KOPT-K1 (cell line): ENCODE results near the gene HYLS1.
"Not testable (repeated sequence)": the region's sequence is repeated elsewhere in the genome, so short reads cannot be mapped to it uniquely, and the experiment has no call there.

Experiments used
- H3K27ac ChIP-seq: fragments of 200-600 bp; sonication (generic); 2 replicates; pipeline ENCODE4 v1.5.1; 2016; ENCODE audit warnings: antibody characterized with exemption, mild to moderate bottlenecking, low read depth, low read length; ENCODE audit not compliant: poor library complexity, severe bottlenecking
- H3K36me3 ChIP-seq: fragments of 200-600 bp; sonication (generic); 2 replicates; pipeline ENCODE4 v1.5.1; 2017; ENCODE audit warnings: antibody characterized with exemption, mild to moderate bottlenecking, low read length, moderate library complexity; ENCODE audit not compliant: insufficient read depth
- H3K9me3 ChIP-seq: fragments of 200-600 bp; sonication (generic); 2 replicates; pipeline ENCODE4 v1.5.1; 2017; ENCODE audit warnings: antibody characterized with exemption, low read length, mild to moderate bottlenecking; ENCODE audit not compliant: insufficient read depth, poor library complexity, severe bottlenecking

HYLS1 gene

DNA sequence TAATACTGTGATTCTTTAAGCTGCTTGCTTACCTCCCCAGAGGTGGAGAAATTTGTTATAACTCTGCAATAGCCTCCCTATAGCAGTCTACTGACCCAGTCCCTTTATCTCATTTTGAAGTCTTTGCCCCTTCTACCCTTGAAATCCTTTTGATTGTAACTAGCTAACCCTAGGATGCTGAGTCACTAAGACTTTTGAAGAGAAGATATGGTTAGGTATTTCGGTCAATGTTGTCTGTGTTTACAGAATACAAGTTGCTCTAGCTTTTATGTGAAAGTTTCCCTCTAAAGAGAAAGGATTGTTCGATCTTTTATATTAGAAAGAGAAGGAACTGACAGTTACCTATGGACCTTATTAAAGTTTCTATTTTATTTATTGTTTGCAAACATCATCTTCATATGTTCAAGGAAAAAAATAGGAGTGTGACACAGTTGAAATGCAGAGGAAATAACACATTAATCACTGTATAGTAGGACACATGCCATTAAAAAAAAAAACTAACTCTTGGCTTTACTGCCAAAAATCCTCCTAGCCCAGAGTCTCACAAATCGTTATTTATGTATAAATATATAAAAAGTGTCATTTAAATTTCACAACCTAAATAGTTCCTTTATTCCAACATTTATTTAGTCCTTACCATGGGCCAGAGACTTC is 3.1 kb downstream of the HYLS1 start:
- H3K27ac ChIP-seq, result no peak overlapping the region
- H3K9me3 ChIP-seq, result peaks cover 5% of the 10 kb centered on the region
- peaks cover 42% of the 10 kb centered on the region for H3K36me3 ChIP-seq

DNA sequence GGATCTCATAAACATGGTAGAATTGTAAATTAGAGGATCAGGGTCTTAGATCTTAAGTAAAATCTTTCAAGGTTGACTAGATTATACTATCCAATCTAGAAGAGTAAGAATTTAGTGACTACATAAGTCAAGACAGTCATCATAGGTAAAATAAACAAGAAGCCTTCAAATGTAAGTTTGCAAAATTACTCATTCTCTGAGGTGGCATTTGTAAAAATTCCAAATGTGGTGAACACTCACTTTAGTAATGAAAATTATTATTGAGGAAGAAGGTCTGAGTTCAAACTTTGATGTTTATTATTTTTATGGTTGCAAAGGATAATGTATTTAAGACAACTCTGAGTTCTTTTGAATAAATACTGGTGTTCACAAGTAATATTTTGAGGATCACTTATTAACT is 4.6 kb downstream of the HYLS1 start:
- Histone ChIP-seq H3K27ac (no peak overlapping the region), H3K9me3 (no peaks in the 10 kb centered on the region), H3K36me3 (peaks cover 56% of the 10 kb centered on the region)

DNA sequence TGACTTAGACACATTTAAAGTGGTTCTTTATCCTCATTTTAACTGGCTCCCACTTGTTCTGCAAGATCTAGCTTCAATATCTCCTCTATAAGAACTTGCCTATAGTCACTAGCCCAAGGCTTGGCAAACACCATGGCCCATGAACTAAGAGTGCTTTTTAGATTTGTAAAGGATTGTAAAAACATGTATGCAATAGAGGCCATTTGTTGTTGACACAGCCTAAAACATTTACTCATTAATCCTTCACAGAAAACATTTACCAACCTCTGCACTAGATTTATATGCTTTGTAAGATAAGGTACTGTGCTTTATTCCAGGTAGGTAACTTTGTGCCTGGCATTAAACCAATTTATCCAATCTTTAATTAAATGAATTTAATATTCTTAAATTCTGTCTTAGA is 5.5 kb downstream of the HYLS1 start:
- Histone ChIP-seq H3K27ac (no peak overlapping the region), H3K36me3 (peaks cover 61% of the 10 kb centered on the region), H3K9me3 (no peaks in the 10 kb centered on the region)

DNA sequence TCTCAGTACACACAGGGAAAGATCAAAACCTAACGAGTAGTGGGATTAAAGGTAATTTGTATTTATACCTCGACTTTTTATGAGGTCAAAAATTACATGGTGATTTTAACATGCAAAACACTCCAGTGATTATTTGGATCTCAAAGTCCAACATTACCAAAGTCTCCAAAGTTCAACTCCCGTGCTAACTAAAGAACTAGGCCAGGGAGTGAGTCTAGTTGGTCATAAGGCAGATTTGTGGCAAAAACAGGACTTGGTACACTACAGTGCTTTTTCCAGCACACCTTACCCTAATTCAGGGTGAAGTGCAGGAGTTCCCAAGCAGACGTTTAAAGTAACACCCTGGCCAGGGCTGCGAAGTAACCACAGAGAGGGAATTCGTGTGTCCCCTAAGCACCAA is 14.4 kb downstream of the HYLS1 start:
- Histone ChIP-seq H3K36me3 (peaks cover 30% of the 10 kb centered on the region), H3K9me3 (no peaks in the 10 kb centered on the region), H3K27ac (no peak overlapping the region)

DNA sequence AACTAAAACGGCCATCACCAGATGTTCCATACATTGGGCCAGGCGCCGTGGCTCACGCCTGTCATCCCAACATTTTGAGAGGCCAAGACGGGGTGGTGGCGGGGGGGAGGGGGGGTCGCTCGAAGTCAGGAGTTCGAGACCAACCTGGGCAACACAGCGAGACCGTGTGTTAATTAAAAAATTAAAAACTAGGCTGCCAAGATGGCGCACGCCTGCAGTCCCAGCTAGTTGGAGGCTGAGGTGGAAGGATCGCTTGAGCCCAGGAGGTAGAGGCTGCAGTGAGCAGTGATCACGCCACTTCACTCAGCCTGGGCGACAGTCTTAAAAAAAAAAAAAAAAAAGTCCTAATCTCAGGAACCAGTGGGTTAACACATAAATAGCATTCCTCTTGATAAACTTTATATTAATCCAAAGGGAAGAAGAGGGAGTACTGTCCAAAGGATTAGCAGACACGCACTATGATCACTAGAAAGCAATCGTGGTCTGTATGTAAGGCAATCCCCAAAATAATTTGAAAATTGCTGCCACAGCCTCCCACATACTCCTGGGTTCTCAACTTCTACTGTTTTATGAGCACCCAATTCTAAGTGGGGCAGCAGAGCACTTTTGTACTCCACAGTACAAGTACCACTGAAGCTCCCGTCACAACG is 14.9 kb downstream of the HYLS1 start:
- Histone ChIP-seq H3K9me3 (no peaks in the 10 kb centered on the region), H3K27ac (peak overlapping the region; percentile 49), H3K36me3 (peaks cover 29% of the 10 kb centered on the region)

DNA sequence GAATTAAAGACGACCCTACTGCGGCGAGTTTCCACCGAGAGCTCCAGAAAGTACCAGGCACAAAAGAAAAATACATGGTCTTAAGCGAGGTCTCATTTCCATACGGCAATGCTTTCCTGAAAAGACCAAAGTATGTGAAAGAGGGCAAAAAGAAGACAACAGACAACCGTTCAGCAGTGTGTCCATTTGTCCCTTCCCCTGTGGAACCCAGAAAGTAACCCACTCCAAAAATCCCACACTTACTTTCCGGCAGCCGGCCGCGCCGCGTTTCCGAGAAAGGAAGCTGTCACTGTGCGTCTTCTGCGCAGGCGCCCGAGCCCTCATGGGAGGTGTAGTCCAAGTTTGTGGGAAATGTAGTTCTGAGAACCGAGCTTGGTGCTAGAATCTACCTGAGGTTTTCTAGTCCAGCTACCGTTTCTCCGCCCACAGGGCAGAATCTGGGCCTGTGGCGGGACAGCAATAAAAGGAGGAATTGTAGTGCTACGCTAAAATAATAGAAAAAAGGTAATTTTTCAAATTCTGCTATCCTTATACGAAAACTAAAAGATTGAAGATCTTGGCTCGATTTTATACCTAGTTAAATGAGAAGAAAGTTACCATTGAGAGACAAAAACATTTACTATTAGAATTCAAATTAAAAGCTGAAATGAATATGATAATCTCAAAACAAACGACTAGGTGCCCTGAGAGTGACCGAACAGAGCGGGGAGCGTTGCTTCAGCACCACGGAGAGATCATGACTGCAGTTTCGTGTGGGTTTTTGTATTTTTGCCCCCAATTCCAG is 15.7 kb downstream of the HYLS1 start, which contains the start of gene PUS3:
PUS3 (minus strand) TSS at position 280 of the 784 bp plus-strand sequence. CDS start 6,922 bp downstream, outside the sequence.
- Histone ChIP-seq H3K27ac (peak within 1 kb of the TSS; percentile 49), H3K36me3 (peaks cover 23% of the 10 kb centered on the region)

DNA sequence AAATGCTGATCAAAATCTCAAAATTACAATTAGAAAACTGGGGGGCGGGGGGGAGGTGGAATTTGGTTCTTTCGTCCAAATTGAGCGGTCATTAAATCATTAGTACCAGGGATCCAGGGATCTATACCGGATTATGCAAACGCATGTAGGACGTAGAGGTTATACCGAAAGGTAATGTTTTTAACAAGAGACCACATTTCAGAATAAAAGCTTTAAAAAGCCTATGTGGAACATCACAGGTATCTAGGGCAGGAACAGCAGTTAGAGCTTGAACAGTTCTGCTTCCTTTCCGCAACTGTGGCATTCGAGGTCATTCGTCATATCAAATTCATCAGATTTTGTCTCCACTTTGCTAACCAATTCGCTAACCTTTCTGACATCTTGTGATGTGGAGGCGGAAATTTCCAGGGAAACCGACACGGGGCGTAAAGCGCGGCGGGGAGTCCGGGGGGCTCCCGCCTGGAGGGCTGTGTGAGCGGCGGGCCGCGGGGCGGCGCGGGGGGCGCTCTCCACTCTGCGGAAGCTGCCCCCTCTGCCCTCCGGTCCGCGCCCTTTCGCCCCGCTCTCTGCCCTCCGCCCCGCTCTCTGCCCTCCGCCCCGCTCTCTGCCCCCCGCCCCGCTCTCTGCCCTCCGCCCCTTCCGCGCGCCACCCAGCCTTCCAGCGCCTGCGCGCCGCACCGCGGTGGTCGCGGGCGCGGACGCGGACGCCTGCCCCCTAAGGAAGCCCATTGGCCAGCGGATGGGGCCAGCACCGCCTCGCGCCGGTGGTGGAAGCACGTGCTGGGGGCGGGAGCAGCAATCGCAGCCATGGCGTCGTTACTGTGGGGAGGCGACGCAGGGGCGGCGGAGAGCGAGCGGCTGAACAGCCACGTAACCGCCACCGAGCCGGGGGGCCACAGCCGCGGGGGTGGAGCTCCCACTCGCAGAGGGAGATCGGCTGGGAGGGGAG is 16.5 kb downstream of the HYLS1 start, which contains the start of gene DDX25:
DDX25 (plus strand) TSS at position 798 of the 949 bp plus-strand sequence; CDS start at position 808, 10 bp downstream.
- Histone ChIP-seq H3K9me3 (no peaks in the 10 kb centered on the region), H3K27ac (no peak within 1 kb of the TSS), H3K36me3 (peaks cover 16% of the 10 kb centered on the region)

More for the DNA sequence above, 15.7 kb downstream of the HYLS1 start, which contains the start of gene PUS3:
- no peaks in the 10 kb centered on the region for H3K9me3 ChIP-seq

DNA sequence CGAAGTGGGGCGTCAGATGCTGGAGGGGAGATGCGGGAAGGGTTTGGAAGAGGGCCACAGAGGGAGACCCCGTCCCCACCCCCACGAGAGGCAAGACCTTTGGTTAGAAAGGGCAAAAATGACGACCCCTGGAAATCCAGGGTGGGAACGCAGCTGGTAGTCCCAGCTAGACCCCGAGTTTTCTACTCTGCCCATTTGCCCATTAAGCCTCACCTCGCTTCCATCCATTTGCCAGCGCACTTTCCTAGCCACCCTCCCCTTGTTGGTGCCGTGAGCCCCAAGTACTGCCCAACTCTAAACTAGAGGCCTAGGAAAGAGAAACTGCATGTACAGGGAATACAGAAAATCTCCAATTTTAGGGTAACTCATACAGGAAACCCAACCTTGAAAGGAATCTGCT is 17.2 kb downstream of the HYLS1 start:
- Histone ChIP-seq H3K27ac (no peak overlapping the region), H3K36me3 (peaks cover 9% of the 10 kb centered on the region)

DNA sequence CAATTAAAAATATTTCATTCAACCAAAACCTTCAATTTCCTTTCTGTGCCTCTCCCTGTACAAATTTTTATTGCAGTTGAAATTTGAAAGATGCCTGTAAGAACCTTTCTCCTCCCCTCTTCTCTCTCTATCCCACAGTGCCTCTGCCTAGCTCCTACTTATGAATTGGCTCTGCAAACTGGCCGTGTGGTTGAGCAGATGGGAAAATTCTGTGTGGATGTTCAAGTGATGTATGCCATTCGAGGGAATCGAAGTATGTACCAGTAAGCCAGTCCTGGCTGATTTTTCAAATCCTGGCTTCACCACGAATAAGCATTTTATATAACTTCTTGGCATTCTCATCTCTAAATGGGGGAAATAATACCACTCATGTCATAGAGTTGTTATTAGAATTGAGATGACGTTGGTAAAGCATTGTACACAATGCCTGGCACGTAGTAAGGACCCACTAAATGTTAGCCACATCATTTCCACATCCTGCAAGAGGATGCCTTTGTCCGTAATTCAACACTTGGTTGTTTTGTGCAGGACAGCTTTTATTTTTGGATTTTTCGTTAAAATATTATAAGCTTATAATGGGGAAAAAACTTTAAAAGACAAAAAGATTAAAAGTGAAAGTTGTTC is 22.9 kb downstream of the HYLS1 start:
- no peaks in the 10 kb centered on the region for H3K9me3 ChIP-seq
- no peaks in the 10 kb centered on the region for H3K36me3 ChIP-seq

More for the DNA sequence above, 17.2 kb downstream of the HYLS1 start:
- H3K9me3 ChIP-seq, result no peaks in the 10 kb centered on the region

DNA sequence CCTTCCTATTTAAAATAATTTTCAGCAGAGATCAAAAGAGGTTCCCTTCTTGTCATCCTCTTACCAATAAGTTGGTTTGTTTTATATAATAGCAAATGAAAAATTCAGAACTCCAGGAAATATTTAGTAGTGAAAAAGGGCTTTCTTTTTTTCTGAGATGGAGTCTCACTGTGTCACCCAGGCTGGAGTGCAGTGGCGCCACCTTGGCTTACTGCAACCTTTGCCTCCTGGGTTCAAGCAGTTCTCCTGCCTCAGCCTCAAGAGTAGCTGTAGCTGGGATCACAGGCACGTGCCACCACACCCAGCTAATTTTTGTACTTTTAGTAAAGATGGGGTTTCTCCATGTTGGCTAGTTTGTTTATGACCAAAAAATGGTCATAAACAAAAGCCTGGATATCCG is 27.1 kb downstream of the HYLS1 start:
- not testable (repeated sequence) for H3K9me3 ChIP-seq, H3K27ac ChIP-seq, H3K36me3 ChIP-seq

More for the DNA sequence above, 22.9 kb downstream of the HYLS1 start:
- no peak overlapping the region for H3K27ac ChIP-seq

DNA sequence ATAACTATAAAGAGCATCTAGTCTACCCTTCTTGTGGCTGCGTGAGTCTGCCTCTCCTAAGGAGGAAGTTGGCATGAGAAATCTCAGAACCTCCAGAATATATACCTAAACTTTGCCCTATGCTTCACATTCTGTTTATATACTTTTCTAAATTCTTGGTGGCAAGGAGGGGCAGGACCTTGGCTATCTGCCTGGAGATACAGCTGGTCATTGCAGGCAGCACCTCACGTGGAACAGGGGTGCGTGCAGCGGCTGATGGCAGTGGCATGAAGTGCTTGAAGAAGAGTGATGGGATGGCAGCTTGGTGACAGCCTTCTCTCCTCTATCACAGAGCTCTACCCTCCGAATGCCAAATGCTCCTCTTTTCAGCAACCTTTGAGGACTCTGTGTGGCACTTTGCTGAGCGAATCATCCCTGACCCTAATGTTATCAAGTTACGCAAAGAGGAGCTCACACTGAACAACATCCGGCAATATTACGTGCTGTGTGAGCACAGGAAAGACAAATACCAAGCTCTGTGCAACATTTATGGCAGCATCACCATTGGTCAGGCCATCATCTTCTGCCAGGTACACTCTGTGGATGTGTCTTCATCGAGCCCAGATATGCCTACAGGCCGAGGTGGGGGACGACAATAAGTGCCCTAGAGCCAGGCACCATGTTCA is 29.3 kb downstream of the HYLS1 start:
- Histone ChIP-seq H3K36me3 (no peaks in the 10 kb centered on the region), H3K9me3 (no peaks in the 10 kb centered on the region), H3K27ac (no peak overlapping the region)

DNA sequence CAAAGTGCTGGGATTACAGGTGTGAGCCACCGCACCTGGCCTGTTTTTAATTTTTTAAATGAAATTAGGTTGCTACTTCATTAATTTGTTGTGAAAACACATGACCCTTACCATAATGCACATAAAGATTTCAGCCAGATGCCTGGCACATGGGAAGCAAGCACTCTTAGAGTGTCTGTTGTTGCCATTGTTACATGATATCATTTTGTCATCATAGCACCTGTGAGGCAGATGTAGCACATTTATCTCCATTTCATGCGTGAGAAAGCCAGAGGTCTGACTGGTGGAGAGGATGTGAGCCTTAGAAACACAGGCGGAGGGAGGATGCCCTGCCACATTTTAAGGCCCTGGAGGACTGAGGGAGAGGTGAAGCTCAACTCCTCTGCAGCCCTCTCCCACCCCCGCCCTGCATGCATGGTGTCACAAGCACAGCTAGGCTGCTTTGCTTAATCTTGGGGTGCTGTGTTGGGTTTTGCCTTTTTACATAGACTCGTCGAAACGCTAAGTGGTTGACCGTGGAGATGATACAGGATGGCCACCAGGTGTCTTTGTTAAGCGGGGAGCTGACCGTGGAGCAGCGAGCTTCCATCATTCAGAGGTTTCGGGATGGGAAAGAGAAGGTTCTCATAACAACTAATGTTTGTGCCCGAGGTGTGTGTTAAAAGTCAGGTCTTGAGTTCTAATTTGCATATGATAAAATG is 30.8 kb downstream of the HYLS1 start:
- Histone ChIP-seq H3K36me3 (no peaks in the 10 kb centered on the region), H3K27ac (no peak overlapping the region)

DNA sequence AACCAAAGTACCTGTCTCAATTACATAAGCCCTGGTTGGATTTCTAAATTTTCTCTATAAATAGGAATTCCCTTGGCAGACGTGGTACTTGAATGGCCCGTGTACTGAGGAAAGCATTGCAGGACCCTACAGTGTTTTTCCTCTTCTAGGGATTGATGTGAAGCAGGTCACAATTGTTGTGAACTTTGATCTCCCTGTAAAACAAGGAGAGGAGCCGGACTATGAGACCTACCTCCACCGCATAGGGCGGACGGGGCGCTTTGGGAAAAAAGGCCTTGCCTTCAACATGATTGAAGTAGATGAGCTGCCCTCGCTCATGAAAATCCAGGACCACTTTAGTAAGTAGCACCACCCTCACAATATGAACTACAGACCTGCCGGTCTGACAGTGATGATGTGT is 33.6 kb downstream of the HYLS1 start:
- Histone ChIP-seq H3K9me3 (no peaks in the 10 kb centered on the region), H3K27ac (no peak overlapping the region), H3K36me3 (no peaks in the 10 kb centered on the region)

More for the DNA sequence above, 30.8 kb downstream of the HYLS1 start:
- no peaks in the 10 kb centered on the region for H3K9me3 ChIP-seq
